Smooth muscle cell of trachea (primary cell): Measurements from ENCODE around the gene IFITM1. TPM values are rescaled to one million over a fixed set of nuclear protein-coding genes. Genes with fewer than 3 reads are reported as not detected.

Experiments used
- total RNA-seq: library from RNA; depleted of rRNA; stranded (reverse); fragments of >200 nt; gene quantifications from 2 replicates; pipeline ENCODE4 v1.2.1, GENCODE V29; 2014

Gene IFITM1
- 20.9 and 31.6 TPM in 2 replicates for total RNA-seq

DNA sequence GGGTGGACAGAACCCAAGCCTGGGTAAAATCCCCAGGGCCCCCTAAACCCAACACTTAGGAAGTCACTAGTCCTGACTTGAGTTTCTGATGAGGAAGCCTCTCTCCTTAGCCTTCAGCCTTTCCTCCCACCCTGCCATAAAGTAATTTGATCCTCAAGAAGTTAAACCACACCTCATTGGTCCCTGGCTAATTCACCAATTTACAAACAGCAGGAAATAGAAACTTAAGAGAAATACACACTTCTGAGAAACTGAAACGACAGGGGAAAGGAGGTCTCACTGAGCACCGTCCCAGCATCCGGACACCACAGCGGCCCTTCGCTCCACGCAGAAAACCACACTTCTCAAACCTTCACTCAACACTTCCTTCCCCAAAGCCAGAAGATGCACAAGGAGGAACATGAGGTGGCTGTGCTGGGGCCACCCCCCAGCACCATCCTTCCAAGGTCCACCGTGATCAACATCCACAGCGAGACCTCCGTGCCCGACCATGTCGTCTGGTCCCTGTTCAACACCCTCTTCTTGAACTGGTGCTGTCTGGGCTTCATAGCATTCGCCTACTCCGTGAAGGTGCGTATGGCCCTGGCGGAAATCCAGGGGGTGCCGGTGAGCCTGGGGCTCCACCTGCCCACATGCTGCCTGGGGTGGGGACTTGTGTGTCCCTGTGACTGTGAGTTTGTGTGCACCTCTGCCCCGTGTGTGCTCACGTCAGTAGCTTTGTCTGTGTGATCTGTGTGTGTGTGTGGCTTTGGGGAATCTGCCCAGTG is at the start of gene IFITM1:
Gene IFITM1, plus strand, starts transcription at position 254 of the 767 bp plus-strand sequence. Its CDS starts 131 bp downstream, at position 385.

DNA sequence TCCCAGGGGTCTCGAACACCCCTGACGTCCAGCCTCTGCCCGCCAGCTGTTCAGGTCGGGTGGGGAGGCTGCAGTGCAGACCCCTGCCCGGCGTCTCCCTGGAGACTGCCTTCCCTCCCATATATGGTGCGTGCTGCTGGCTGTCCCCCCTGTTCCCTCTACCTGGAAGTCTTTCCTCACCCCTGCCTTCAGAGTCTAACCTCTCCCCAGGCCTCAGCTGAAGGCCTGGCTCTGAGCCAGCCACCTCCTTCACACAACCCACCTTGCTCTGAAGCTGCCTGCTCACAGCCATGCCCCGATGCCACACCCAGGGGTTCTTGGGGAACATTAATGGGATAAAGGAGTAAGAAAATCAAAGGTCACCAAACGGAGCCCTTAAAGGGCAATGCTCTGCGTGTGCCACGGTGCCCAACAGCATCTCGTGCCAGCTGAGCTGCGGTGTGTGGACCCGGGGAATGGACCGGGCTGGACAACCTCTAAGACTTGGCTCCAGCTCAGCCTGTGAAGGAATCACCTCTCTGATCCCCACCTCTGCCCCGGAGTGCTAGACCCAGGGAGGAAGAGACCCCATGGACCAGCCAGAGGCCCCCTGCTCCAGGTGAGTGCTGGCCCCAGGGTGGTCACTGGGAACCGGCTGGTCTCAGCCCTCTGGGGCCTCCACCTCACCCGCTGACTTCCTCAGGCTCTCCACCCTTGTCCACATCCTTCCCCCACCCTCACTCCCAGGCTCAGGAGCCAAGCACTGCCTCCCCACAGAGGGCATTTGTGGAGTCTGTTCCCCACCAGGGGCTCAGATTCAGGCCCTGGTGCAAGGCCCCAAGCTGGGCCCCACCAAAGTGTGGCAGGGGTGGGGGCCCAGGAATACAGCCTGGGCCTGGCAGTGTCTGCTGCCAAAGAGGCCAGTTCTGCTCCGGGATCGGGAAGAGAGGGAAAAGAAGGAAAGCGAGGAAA is 35.6 kb upstream of the IFITM1 start, which contains the start of gene NLRP6:
Gene NLRP6, plus strand, starts transcription at position 407 of the 951 bp plus-strand sequence. Its CDS starts 163 bp downstream, at position 570.

DNA sequence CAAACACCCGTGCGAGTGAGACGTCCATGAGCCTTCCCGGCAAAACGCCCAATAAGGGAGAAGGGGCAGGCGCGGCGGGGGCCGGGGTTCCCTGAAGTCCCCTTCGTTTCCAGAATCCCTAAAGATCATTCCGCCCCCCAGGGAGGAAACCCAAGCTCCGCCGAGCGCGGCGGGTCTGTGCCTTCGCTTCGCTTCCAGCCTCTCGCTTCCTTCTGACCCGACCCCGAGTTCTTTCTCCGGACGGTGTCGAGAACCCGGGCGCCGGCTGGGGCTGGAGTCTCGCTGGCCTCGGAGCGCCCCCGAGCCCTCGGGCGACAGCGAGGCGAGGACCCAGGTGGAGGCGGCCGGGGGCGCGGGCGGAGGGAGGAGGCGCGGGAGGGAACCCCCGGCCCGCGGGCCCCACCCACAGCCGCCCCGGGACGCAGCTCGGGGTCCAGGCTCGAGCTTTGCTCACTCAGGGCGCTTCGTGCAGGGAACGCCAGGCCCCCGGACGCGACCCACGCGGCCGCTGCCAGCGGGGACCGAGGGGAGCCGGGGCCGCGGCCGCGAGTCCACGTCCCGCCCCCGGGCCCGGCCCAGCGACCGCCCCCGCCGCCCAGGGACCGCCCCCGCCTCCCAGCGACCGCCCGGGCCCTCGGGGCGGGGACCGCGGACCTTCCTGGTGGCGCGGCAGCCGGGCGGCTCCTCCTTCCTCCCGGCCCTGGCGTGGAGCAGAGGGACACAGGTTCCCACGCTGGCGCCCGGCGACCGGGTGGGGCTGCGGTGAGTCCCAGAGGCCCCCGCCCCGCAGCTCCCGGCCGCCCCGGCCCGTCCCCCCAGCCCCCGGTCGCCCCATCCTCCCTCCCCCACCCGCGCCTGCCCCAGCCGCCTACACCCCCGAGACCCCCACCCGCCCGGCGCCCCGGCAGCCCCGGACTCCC is 25.1 kb upstream of the IFITM1 start, which contains the start of gene PGGHG:
Gene PGGHG, plus strand, starts transcription at position 649 of the 920 bp plus-strand sequence. CDS start 691 bp downstream, outside the sequence.

DNA sequence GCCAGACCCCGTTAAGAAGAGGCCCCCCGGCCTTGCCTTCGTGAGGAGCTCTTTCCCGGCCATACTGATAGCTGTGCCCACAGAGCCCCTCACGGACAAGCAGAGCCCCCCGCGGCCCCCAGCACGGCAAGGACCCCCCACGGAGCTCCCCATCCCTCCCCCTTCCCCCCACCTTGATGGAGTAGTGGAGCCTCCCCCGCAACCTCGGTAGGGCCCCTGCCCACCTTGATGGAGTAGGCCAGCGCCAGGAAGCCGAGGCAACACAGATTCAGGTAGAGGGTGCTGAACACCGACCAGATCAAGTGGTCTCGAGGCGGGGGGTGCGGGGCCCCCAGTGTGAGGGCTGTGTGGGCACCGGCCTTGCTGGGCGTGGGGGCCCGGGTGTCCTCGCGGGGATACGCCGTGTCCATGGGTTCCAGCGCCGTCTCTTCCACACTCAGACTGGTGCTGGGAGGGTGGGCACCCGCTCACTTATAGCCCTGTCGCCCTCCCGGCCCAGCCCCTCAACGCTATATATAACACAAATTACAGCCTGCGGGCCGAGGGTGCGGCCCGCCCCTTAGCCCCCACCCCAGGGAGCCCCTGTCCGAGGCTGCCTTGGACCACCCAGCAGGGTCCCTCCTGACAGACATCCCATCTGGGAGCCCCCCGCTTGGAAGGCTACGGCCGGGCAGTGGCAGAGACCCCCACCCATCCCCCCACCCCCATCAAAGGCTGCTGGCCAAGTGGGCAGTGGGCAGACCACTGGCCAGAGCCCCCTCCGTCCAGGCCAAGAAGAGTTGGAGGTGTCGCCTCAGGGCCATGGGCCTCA is 14.6 kb upstream of the IFITM1 start, which contains the start of gene IFITM5:
Gene IFITM5, minus strand, starts transcription at position 446 of the 811 bp plus-strand sequence. Its CDS starts 36 bp downstream, at position 410.

DNA sequence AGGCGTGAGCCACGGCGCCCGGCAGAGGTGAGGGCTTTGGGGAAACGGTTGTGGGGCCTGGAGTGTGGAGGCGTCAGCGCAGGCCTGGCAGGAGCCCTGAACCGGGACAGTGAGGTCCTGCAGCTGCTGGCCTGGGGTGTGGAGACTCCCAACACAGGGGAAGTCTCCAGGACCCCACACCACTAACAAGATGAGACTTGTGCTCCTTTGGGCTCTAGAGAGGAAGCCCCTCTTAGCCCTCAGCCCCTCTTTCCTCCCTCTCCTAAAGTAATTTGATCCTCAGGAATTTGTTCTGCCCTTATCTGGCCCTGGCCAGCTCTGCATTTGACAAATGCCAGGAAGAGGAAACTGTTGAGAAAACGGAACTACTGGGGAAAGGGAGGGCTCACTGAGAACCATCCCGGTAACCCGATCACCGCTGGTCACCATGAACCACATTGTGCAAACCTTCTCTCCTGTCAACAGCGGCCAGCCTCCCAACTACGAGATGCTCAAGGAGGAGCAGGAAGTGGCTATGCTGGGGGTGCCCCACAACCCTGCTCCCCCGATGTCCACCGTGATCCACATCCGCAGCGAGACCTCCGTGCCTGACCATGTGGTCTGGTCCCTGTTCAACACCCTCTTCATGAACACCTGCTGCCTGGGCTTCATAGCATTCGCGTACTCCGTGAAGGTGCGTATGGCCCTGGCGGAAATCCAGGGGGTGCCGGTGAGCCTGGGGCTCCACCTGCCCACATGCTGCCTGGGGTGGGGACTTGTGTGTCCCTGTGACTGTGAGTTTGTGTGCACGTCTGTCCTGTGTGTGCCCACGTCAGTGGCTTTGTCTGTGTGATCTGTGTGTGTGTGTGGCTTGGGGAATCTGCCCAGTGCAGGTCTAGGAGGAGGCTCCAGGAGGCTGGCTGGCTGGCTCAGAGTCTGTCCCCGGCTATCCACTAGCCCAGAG is 5.8 kb upstream of the IFITM1 start, which contains the start of gene IFITM2:
Gene IFITM2, plus strand, starts transcription at position 51 of the 943 bp plus-strand sequence. Its CDS starts 377 bp downstream, at position 428.

Other genes with a start within 250 kb of the IFITM1 start
- gene SCGB1C1, start 121.0 kb upstream of the IFITM1 start, total RNA-seq: not detected in 2 replicates
- 25.5 and 26.3 TPM in 2 replicates for gene BET1L, start 106.6 kb upstream of the IFITM1 start, total RNA-seq
- gene RIC8A, start 106.3 kb upstream of the IFITM1 start, total RNA-seq: 118 and 212 TPM in 2 replicates
- 10.8 and 14.1 TPM in 2 replicates for gene SIRT3, start 77.7 kb upstream of the IFITM1 start, total RNA-seq
- gene PSMD13, start 77.1 kb upstream of the IFITM1 start, total RNA-seq: 115 and 168 TPM in 2 replicates
- gene NLRP6, start 35.6 kb upstream of the IFITM1 start, total RNA-seq: not detected in 2 replicates
- gene PGGHG, start 24.9 kb upstream of the IFITM1 start, total RNA-seq: 7.9 and 18.0 TPM in 2 replicates
- 0.50 TPM in 1 of 2 replicates, not detected in the other for gene IFITM5, start 14.5 kb upstream of the IFITM1 start, total RNA-seq
- gene IFITM2, start 6.2 kb upstream of the IFITM1 start, total RNA-seq: 49.7 and 93.9 TPM in 2 replicates
- gene IFITM3, start 6.8 kb downstream of the IFITM1 start, total RNA-seq: 33.3 and 84.0 TPM in 2 replicates
- gene B4GALNT4, start 55.5 kb downstream of the IFITM1 start, total RNA-seq: 3.3 and 4.7 TPM in 2 replicates
- gene PKP3, start 80.2 kb downstream of the IFITM1 start, total RNA-seq: 1.7 and 2.8 TPM in 2 replicates
- gene SIGIRR, start 101.0 kb downstream of the IFITM1 start, total RNA-seq: 17.5 and 18.5 TPM in 2 replicates
- gene ANO9, start 128.0 kb downstream of the IFITM1 start, total RNA-seq: 0.17 TPM in 1 of 2 replicates, not detected in the other
- 35.9 and 40.5 TPM in 2 replicates for gene PTDSS2, start 136.2 kb downstream of the IFITM1 start, total RNA-seq
- gene RNH1, start 193.2 kb downstream of the IFITM1 start, total RNA-seq: 538 and 702 TPM in 2 replicates
- gene HRAS, start 221.5 kb downstream of the IFITM1 start, total RNA-seq: 49.5 and 62.4 TPM in 2 replicates
- 0.73 and 1.5 TPM in 2 replicates for gene LRRC56, start 223.5 kb downstream of the IFITM1 start, total RNA-seq
- 0.29 and 0.33 TPM in 2 replicates for gene LMNTD2, start 246.7 kb downstream of the IFITM1 start, total RNA-seq
- gene RASSF7, start 246.9 kb downstream of the IFITM1 start, total RNA-seq: 2.3 and 4.4 TPM in 2 replicates